GM18517 (cell line): Measurements from ENCODE around the gene LRP3.
"Not testable (repeated sequence)": the region's sequence is repeated elsewhere in the genome, so short reads cannot be mapped to it uniquely, and the experiment has no call there.

Experiments
- ATAC-seq: cut with Tn5 transposase; IDR thresholded peaks from one replicate; pipeline ENCODE4 v1.9.1; 2021; ENCODE audit warnings: mild to moderate bottlenecking, moderate library complexity; ENCODE audit not compliant: unreplicated experiment

The LRP3 gene

DNA sequence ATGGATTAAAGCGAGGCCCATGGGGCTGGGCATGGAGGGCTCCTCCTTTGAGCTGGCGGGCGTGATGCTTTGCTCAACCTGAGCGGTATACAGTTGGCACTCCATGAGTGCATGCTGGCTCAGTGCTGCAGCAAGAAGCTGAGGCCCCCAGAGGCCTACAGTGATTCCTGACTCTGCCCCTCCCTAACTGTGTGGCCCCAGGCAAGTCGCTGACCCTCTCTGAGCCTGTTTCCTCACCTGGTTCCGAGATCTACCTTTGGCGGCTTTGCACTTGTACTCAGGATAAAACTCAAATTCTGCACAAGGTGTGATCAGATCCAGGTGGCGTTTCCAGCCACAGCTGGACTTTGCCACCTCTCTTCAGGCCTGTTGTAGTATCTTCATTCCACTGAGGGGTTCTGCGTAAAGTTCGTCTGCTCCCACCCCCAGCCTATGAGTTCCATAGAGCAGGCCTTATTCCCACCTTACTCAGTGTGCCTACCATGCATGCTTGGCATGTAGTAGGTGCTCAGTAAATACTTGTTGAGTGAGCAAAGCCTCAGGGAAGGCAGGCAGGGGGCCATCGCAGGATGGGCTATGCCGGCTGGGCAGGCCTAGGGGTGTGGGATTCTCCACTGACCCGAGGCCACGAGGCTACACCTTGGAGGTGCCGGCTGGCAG lies 7.9 kb downstream of the LRP3 start:
- no peak for ATAC-seq

DNA sequence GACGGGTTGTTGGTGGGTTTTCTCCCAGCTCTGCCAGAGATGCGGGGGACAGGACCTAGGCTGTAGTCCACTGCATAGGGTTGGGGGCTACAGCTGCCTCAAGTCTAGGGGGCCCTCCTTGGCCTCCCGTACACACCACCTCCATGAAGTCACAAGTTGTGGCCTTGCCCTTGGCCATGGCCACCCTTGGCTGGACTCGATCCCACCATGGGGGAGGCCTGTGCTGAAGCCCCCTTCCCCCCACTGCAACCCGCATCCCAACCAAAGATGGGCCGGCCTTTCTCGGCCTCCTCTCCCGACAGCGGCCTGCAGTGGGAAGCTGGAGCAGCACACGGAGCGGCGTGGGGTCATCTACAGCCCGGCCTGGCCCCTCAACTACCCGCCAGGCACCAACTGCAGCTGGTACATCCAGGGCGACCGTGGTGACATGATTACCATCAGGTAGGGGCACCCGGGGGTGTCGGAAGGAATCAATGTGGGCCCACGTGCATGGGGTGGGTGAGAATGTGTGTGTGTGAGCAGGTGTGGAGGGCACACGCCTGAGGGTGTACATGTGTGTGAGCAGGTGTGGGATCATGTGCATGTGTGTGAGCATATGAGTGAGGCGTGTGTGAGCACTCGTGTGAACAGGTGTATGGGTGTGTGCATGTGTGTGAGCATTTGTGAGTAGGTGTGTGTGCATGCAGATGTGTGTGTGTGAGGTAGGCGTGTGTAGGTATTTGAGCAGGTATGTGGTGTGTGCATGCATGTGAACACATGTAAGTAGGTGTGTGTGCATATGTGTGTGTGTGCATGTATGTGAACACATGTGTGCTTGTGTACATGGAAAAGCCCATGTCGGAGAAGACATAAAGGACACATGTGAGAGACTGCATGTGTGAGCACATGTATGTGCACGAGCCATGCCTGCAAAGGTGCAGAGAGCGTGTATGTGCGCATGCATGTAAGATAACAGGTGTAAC lies 8.7 kb downstream of the LRP3 start:
- ATAC-seq, result no peak

DNA sequence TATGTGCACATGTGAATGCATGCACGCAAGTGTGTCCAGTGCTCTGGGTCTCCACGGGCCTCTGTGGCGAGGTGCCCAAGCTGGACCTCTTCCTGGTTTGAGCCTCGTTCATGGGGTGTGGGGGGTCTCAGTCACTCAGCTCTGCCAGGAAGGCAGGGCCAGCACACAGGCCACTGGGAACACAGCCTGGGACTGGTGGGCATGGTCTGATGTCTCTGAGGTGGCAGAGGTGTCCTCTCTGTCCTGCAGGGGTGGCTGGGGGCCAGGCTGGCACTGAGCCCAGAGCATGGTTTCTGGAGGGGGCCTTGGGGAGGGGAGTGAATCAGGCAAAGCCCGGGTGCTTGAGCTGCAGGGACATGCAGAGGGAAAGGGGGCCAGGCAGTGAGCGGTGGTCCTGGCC lies 9.4 kb downstream of the LRP3 start:
- no peak for ATAC-seq

DNA sequence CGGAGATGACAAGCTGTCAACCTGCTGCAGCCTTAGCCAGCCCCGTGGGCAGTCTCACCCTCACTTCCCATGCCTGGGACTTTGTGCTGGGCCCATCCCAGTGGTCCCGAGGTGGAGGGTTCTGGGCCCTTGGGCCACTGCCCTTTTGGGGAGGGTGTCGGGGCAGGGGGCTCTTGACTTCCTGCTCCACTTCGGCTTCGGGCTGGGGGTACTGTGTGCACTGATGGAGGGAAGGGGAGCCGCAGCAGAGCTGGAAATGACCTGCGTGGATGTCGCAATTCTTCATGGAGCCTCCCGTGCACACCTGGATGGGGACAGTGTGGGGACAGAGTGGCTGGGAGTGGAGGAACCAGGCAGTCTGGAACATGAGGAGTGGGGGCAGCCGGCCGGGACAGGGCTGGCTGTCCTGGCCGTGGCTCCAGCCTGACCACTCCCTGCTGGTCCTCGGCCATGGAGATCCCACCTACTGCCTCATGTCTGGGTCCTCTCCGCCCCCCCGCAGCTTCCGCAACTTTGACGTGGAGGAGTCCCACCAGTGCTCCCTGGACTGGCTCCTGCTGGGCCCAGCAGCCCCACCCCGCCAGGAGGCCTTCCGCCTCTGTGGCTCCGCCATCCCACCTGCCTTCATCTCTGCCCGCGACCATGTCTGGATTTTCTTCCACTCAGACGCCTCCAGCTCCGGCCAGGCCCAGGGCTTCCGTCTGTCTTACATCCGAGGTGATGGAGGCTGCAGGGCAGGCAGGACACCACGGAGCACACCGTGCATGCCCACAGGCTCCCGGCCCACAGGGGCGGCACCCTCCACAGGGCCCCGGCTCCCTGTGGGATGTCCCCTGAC lies 10.2 kb downstream of the LRP3 start:
- ATAC-seq, result no peak

DNA sequence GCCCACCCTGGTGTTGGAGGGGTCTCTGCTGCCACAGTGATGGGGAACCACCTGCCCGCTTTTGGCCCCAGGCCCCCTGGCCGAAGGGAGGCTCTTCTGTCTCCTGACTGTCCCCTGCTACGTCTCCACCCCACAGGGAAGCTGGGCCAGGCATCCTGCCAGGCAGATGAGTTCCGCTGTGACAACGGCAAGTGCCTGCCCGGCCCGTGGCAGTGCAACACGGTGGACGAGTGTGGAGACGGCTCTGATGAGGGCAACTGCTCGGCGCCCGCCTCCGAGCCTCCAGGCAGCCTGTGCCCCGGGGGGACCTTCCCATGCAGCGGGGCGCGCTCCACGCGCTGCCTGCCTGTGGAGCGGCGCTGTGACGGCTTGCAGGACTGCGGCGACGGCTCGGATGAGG lies 11.0 kb downstream of the LRP3 start:
- no peak for ATAC-seq

DNA sequence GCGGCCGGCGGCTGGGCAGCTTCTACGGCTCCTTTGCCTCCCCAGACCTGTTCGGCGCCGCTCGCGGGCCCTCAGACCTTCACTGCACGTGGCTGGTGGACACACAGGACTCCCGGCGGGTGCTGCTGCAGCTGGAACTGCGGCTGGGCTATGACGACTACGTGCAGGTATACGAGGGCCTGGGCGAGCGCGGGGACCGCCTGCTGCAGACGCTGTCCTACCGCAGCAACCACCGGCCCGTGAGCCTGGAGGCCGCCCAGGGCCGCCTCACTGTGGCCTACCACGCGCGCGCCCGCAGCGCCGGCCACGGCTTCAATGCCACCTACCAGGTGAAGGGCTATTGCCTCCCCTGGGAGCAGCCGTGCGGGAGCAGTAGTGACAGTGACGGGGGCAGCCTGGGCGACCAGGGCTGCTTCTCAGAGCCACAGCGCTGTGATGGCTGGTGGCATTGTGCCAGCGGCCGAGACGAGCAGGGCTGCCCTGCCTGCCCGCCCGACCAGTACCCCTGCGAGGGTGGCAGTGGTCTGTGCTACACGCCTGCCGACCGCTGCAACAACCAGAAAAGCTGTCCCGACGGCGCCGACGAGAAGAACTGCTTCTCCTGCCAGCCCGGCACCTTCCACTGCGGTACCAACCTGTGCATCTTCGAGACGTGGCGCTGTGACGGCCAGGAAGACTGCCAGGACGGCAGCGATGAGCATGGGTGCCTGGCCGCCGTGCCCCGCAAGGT lies 11.6 kb downstream of the LRP3 start:
- ATAC-seq, result no peak

DNA sequence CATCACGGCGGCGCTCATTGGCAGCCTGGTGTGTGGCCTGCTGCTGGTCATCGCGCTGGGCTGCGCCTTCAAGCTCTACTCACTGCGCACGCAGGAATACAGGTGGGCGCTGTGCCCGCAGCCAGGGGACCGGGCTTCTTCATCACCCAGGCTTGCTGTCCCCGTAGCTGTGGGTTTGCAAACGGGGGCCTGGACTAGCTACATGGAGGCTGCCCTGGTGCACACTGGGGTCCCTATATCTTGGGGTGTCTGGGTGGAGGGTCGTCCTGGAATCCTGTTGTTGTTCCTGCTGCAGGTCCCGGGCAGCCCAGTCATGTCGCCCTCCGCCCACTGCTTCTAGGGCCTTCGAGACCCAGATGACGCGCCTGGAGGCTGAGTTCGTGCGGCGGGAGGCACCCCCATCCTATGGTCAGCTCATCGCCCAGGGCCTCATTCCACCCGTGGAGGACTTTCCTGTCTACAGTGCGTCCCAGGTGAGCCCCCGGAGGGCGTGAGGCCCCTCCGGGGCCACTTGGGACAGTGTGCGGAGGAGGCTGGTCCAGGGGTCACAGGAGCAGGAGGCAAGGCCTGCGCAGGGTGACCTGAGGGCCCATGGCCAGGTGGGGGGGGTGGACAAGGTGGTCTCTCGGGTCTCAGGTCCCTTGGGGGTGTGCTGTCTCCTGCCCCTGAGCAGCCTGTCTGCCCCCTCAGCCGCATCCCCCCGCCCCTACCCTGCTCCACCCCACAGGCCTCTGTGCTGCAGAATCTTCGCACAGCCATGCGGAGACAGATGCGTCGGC lies 12.3 kb downstream of the LRP3 start:
- no peak for ATAC-seq

DNA sequence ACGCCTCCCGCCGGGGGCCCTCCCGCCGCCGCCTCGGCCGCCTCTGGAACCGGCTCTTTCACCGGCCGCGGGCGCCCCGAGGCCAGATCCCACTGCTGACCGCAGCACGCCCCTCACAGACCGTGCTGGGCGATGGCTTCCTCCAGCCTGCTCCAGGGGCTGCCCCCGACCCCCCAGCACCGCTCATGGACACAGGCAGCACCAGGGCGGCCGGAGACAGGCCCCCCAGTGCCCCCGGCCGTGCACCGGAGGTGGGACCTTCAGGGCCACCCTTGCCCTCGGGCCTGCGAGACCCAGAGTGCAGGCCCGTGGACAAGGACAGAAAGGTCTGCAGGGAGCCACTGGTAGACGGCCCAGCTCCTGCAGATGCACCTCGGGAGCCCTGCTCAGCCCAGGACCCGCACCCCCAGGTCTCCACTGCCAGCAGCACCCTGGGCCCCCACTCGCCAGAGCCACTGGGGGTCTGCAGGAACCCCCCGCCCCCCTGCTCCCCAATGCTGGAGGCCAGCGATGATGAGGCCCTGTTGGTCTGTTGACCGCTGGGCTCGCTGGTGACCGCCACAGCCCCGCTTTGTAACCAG lies 13.0 kb downstream of the LRP3 start:
- no peak for ATAC-seq

DNA sequence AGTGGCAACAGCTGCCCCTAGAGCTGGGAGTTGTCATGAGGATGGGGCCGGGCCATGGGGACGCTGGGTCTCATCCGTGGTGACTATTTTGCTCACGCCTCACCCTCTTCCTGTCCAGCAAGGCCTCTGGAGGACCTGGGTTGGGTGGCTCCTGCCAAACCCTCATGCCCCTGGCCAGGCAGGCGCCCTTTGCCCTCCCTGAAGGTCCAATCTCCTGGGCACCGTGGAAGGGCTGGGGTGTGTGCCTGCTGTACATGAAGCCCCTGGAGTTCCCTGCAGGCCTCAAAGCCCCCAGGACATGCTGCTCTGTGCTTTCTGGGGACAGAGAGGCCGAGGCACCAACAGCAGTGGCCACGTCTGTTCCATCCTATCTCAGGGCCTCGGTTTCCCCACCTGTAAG lies 13.8 kb downstream of the LRP3 start:
- ATAC-seq, result no peak

DNA sequence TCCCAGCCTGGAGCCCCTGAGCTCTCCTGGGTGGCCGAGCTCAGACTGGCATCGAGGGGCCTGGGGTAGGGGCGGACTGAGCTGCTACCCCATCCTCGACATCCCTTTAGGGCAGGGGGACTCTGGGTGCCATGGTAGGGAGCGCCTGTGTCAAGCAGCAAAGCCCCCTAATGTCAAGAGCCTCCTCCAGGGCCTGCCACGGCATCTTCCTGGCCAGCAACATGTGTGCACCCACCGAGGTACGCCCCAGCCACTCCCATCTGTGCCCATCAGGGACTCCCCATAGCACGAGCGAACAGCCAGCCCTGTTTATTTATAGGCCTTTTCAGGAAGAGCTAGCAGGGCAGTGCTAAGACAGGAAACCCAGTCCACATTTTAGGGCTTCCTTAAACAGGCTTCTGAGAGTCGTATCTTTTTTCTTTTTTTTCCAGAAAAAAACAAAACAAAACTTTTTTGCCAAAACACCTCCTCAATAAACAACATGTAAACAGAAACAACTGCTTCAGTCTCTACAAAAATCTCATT lies 14.3 kb downstream of the LRP3 start:
- no peak for ATAC-seq

DNA sequence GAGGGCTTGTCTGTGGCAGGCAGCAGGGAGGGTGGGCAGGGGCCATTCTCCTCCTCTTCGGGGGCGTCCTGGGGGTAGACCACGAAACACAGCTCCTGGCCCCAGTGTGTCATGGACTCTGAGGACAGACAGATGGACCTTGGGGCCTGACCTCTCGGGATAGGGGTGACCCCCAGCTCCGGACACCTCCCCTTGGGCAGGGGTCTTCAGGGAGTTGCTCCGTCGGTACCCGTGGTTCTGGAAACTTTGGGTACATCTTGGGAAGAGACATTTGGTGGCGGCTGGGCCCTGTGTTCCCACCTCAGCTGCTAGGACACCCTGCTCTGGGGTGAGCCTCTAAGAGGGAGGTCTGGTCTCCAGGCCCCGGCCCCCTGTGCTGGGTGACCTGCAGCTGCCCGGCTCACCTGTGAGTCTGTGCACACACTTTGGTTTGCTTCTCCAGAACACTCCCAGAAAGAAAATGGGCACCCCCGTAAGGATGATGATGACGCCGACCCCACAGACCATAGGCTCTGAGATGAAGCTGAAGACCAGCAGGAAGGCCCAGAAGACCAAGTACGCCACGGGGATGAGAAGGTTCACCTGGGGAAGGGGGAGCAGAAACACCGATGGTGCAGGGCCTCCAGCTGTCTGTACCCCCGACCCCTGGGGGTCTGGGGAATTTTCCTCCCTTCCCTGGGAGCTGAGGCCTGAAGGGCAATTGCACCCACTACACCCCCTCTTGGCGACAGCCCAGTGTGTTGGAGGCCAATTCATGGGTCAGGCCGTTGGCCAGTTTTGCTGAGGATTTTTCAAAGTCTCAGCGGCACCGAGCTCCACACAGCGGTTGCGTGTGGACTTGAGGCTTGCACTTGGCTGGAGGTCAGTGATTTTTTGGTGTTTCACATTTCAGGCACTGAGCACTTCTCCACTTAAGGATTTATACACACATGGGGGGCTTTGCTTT lies 15.0 kb downstream of the LRP3 start:
- ATAC-seq, result no peak

DNA sequence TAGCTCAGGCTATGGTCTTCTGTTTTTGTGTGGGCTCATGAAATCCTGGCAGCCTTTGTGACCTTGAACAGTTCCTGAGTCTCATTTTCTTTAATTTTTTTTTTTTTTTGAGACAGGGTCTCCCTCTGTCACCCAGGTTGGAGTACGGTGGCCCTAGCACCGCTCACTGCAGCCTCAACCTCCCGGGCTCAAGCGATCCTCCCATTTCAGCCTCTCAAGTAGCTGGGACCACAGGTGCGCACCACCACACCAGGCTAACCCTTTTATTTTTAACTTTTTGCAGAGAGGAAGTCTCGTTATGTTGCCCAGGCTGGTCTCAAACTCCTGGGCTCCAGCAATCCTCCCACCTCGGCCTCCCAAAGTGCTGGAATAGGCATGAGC lies 15.7 kb downstream of the LRP3 start:
- not testable (repeated sequence) for ATAC-seq

DNA sequence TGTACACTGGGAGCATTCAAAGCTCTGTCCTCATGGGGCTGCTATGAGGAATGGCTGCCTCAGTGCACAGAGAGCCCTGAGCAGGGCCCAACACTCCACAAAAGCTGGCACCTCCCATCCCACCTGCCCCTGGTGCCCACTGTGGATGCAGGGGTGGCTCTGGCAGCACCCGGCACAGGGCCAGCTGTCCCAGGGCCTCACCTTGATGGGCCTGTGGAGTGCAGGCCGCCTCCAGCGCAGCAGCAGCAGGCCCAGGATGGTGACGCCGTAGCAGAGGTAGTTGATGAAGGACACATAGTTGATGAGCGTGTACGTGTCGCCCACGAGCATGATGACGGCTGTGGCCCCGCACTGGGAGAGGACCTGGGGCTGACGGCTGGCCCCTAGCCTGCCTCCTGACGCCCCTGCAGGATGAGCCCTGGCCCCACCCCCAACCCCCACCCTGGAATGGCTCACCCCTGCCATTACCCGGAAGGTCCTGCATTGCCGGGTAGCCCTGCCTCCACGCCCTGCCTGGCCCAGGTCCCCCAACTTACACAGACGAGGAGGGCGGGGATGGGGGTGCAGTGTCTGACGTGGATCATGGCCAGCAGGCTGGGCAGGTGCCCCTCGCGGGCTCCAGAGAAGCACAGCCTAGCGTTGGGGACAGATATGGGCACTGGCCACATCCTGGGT lies 16.3 kb downstream of the LRP3 start:
- ATAC-seq, result no peak

DNA sequence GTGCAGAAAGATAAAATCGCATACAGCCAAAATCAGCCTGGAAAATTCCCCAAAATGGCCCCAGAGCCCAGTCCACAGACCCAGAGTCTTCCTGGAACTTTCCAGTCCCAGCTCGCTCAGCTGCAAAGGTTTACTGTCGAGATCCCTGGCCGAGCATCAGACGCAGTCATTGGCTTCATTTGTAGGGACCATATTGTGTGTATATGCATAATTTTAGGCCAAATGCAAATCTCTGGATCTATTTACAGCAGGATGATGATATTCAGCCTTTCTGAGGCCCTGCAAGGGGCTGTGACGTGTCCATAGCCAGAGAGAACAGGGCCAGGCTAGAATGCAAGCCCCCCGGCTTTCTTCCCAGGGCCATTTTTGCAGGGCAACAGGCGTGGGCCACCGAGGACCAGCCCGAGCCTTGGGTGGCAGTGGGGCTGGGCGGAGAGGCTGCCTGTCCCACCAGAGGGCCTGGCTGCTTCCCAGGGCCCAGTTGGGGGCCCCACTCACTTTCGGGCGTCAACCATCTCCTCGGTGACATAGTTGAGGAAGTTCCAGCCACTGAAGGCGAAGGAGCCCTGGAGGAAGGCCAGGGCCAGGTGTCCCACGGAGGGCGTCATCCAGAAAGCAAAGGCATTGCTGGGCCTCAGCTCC lies 17.8 kb downstream of the LRP3 start:
- ATAC-seq, result no peak

DNA sequence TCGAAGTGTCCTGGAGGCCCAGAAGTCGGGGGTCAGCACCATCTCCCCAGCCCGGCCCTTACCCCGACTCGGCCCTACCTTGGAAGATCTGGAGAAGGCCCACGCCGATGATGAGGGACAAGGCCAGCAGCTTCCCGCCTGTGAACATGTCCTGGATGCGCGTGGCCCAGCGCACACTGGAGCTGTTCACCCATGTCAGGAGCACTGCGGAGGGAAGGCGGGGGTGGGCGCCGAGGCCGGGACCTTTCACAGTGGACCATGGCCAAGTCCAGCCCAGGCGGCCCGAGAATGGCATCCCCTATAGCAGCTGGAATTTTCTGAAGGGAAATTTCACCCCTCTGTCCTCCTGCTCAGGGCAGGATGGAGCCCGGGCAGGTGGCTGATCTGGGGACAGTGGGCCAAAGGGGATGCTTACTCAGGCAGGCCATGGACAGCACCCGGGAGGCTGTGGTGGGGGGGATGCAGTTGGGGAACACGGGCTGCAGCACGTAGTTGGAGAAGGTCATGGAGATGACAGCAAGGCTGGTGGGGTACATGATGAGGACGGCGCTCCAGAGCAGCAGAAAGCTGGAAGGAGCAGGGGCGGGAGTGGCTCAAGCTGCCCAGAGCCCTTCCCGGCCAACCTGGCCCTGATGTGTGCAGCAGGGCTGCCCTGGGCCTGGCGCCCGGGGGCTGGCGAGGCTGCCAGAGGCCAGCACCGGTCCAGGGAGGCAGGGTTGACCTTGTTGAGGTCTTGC lies 18.5 kb downstream of the LRP3 start:
- ATAC-seq, result no peak

DNA sequence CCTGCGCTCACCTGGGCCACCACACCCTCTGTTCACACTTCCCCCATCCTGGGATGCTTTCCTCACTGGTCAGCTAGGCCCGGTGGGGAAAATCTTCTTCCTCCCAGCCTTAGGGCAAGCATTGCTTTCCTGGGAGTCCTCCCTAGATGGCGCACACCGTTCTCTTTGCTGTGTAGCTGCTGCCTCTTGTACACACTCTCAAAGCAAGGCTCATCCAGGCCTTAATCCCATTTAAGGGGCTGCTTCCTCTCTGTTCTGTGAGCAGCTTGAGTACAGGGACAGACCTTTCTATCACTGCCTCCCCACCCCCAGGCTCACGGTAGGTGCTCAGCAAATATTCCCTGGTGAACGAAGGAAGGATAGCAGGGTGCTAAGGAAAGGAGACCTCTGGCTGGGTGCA lies 20.5 kb downstream of the LRP3 start:
- no peak for ATAC-seq
